Measurements from ENCODE around the gene INPP5A. TPM values are rescaled to one million over a fixed set of nuclear protein-coding genes. Genes with fewer than 3 reads are reported as not detected.

INPP5A gene
- total RNA-seq, 1 donor from 2014 or later: 105 TPM

DNA sequence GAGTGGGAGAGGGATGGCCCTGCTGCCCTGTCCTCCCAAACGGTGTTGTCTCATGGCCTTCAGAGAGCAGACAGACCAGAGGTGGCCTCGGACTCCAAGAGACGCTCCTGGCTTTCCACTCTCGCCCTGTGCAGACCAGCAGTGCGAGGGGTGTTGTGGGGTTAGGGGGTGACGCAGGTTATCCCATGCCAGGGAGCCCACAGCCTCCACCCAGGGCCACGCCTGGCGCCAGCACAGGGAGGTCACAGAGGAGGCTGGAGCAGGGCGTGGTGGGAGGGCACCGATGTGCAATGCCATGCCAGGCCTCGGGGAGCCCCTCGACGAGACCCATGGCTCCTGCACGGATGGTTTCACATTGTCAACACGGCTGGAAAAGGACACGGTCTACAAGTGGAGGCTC is 52.1 kb downstream of the INPP5A start:
- H3K27ac ChIP-seq (replicated peaks): peak overlapping the region; percentile 86
- intact Hi-C loops (cut with micrococcal nuclease): no loop called here
- H3K4me3 ChIP-seq: no peak overlapping the region
- H3K9me3 ChIP-seq (replicated peaks): no peaks in the 10 kb centered on the region
- H3K27me3 ChIP-seq (ENCODE audit: low read depth): no peaks in the 10 kb centered on the region
- DNase-seq: no peak
- no peaks in the 10 kb centered on the region for H3K36me3 ChIP-seq
- no peak for TF ChIP-seq CTCF (IDR thresholded peaks at IDR 0.05; ENCODE audit: borderline replicate concordance)
- peaks cover 100% of the 10 kb centered on the region for H3K4me1 ChIP-seq

DNA sequence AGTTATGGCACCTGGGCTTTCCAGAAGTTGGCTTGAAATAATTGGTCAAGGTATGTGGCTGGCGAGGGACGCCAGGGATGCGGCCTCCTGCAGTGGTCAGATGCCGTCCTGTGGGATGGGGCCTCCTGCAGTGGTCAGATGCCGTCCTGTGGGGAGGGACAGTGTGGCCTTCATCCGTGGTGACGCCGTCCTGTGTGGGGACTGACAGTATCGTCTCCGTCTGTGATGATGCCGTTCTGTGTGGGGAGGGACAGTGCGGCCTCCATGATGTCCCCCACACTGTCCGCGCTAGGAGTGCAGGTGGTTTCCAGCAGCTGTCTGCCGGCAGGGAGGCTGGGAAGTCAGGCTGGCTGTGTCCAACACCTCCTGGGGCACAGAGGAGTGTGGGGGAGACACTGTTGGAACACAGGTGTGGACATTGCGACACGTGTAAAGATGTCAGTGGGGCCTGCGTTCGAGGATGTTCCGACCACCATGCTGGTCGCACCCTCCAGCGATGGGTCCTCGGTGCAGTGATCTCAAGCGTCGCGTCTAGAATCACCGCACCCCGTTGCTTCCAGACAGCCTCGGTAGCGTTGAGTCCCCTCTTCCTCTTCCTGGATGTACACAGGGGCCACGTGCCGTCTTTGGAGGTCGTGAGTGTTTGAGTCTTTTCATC is 52.6 kb downstream of the INPP5A start:
- H3K4me3 ChIP-seq: no peak overlapping the region
- no peaks in the 10 kb centered on the region for H3K36me3 ChIP-seq
- H3K27me3 ChIP-seq (ENCODE audit: low read depth): no peaks in the 10 kb centered on the region
- TF ChIP-seq CTCF (IDR thresholded peaks at IDR 0.05; ENCODE audit: borderline replicate concordance): no peak
- intact Hi-C loops (cut with micrococcal nuclease): no loop called here
- peak overlapping the region; percentile 86 for H3K27ac ChIP-seq (replicated peaks)
- DNase-seq: no peak
- no peaks in the 10 kb centered on the region for H3K9me3 ChIP-seq (replicated peaks)
- peaks cover 100% of the 10 kb centered on the region for H3K4me1 ChIP-seq

GRCh38 chr10:132590752-132591121 is 53.1 kb downstream of the INPP5A start:
- Histone ChIP-seq H3K36me3 (no peaks in the 10 kb centered on the region), H3K4me1 (peaks cover 100% of the 10 kb centered on the region), H3K4me3 (no peak overlapping the region), H3K27ac (replicated peaks) (peak overlapping the region; percentile 86), H3K9me3 (replicated peaks) (no peaks in the 10 kb centered on the region), H3K27me3 (ENCODE audit: low read depth) (no peaks in the 10 kb centered on the region)
- no peak for TF ChIP-seq CTCF (IDR thresholded peaks at IDR 0.05; ENCODE audit: borderline replicate concordance)
- intact Hi-C loops (cut with micrococcal nuclease): no loop called here
- no peak for DNase-seq

- peak; percentile 63 for DNase-seq
Measured at GRCh38 chr10:132591166-132591971, 53.8 kb downstream of the INPP5A start.

More at GRCh38 chr10:132591166-132591971, 53.8 kb downstream of the INPP5A start:
- Histone ChIP-seq H3K4me1 (peaks cover 100% of the 10 kb centered on the region), H3K4me3 (peak overlapping the region; percentile 22), H3K27me3 (ENCODE audit: low read depth) (no peaks in the 10 kb centered on the region), H3K27ac (replicated peaks) (peak overlapping the region; percentile 86), H3K9me3 (replicated peaks) (no peaks in the 10 kb centered on the region), H3K36me3 (no peaks in the 10 kb centered on the region)
- no peak for TF ChIP-seq CTCF (IDR thresholded peaks at IDR 0.05; ENCODE audit: borderline replicate concordance)
- intact Hi-C loops (cut with micrococcal nuclease): no loop called here

Data from left ventricle myocardium inferior (tissue), 1 donor.